ENCODE data around the gene TST. TPM values are rescaled to one million over a fixed set of nuclear protein-coding genes. Genes with fewer than 3 reads are reported as not detected.
A peak's percentile ranks its signal among the peaks of the same experiment; 100 is the strongest.

Gene TST
- total and polyA plus RNA-seq, 7 donors: 18.4 to 46.9 (median 24.1) TPM

DNA sequence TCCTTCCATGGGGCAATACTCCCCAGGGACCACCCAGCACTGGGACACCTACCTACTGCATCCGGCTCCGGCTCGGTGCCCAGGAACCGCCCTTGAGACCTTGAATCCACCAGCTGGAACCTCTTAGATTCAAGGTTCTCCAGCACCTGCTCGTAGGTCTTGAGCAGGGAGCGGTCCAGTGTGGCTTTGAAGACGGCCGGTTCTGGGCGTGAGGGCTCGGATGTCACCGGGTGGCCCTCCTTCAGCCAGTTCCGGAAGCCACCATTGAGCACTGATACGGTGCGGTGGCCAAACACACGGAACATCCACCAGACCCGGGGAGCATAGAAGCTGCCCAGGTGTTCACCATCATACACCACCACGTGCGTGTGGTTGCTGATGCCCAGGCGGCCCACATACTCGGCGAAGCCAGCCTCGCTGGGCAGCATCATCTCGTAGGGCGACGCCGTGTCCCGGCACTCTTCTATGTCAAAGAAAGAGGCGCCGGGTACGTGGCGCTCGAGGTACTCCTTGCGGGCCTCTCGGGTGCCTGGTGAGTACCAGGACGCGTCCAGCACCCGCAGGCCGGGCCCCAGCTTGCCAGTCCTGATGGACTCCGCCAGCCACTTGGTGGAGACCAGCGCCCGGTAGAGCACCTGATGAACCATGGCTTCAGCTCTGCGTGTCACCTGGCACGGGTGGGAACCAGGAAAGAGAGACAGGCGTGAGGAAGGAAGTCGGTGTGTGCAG lies 997 bp downstream of the TST start:
- DNase-seq: peak in 1 of 2 donors; percentile 62

DNA sequence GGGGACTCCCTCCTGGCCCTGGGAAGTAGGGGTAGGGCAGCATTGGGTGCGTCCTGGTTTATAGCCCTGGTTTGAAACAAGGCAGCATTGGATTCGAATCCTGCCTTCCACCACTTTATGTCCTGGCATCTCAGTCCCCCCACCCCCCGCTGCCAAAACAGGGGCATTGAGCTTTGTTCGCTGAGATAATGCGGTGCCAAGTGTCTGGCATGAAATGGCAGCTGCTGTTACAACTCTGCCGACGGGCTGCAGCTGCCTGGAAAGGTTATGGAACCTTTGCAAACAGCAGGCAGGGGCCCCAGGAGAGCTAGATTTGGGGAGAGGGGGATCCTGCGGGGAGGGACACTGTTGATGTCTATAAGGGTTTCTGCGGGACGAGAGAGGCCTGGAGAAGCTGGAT lies 1.9 kb downstream of the TST start:
- intact Hi-C loops (cut with DNase I): loop anchor here in 1 of 2 donors (10.0 kb wide), 1 partner anchor 473 kb away; no protein-coding TSS in a partner anchor
- TF ChIP-seq, protein P1, sequence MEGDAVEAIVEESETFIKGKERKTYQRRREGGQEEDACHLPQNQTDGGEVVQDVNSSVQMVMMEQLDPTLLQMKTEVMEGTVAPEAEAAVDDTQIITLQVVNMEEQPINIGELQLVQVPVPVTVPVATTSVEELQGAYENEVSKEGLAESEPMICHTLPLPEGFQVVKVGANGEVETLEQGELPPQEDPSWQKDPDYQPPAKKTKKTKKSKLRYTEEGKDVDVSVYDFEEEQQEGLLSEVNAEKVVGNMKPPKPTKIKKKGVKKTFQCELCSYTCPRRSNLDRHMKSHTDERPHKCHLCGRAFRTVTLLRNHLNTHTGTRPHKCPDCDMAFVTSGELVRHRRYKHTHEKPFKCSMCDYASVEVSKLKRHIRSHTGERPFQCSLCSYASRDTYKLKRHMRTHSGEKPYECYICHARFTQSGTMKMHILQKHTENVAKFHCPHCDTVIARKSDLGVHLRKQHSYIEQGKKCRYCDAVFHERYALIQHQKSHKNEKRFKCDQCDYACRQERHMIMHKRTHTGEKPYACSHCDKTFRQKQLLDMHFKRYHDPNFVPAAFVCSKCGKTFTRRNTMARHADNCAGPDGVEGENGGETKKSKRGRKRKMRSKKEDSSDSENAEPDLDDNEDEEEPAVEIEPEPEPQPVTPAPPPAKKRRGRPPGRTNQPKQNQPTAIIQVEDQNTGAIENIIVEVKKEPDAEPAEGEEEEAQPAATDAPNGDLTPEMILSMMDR (IDR thresholded peaks at IDR 0.05): no peak
- no peaks in the 10 kb centered on the region for H3K9me3 ChIP-seq
- no peaks in the 10 kb centered on the region for H3K27me3 ChIP-seq (ENCODE audit: insufficient read depth in 3 of 3, low read length in 2 of 3)
- H3K4me1 ChIP-seq: peaks cover 44% of the 10 kb centered on the region
- 48 to 55% (median 52%) methylated on average over 10 of the region's 10 CpGs for WGBS, 3 donors
- no peak overlapping the region for H3K27ac ChIP-seq
- ATAC-seq (no peak), DNase-seq (no peak)
- peaks cover 0 to 8% of the 10 kb centered on the region in 2 donors for H3K36me3 ChIP-seq (ENCODE audit: insufficient read depth in 1 of 2, low read depth in 1 of 2)
- H3K4me3 ChIP-seq: peak overlapping the region; percentile 92

More for the DNA sequence above, 997 bp downstream of the TST start:
- TF ChIP-seq, protein P1 (IDR thresholded peaks at IDR 0.05): no peak
- peak overlapping the region; percentile 86 for H3K27ac ChIP-seq
- H3K9me3 ChIP-seq: no peaks in the 10 kb centered on the region
- ATAC-seq: peak in 3 of 4 donors; percentile 11 to 23 (median 23)
- peaks cover 46% of the 10 kb centered on the region for H3K4me1 ChIP-seq
- H3K36me3 ChIP-seq (ENCODE audit: insufficient read depth in 1 of 2, low read depth in 1 of 2): peaks cover 0 to 8% of the 10 kb centered on the region in 2 donors
- peak overlapping the region; percentile 92 for H3K4me3 ChIP-seq
- H3K27me3 ChIP-seq (ENCODE audit: insufficient read depth in 3 of 3, low read length in 2 of 3): no peaks in the 10 kb centered on the region
- intact Hi-C loops (cut with DNase I): loop anchor here in 1 of 2 donors (10.0 kb wide), 1 partner anchor 473 kb away; no protein-coding TSS in a partner anchor
- 56 to 57% (median 56%) methylated on average over 41 to 45 of the region's 45 CpGs for WGBS, 3 donors

DNA sequence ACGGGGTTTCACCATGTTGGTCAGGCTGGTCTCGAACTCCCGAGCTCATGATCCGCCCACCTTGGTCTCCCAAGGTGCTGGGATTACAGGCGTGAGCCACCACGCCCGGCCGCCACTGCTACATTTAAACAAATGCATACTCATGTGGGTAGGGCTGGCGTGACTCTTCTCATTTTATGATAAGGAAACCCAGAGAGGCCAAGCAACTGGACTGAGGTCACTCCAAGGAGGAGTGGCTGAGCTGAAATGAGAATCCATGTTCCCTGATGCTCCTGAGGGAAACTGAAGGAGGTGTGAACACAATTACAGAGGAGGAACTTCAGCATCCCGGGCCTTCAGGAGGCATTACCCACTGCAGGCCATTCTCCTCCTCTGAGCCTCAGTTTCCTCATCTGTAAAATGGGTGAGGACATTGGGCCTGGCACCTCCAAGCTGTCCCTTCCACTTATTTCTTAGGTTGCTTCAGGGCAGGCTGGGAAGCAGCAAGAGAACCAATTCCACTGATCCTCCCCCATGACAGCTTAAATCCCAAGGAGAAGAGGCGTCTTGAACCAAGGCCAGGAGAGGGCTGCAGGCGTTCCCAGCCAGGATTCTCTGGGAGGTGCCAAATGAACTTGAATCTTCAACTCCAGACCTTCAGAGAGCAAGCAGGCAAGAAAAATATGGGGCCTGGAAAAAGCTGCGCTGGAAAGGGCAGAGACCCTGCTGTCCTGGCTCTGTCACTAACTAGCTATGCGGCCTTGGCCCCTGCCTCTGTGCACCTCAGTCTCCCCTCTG lies 2.9 kb downstream of the TST start:
- TF ChIP-seq, protein P1 (IDR thresholded peaks at IDR 0.05): no peak
- Histone ChIP-seq H3K4me1 (peaks cover 43% of the 10 kb centered on the region), H3K36me3 (ENCODE audit: insufficient read depth in 1 of 2, low read depth in 1 of 2) (peaks cover 0 to 8% of the 10 kb centered on the region in 2 donors), H3K4me3 (no peak overlapping the region), H3K9me3 (no peaks in the 10 kb centered on the region), H3K27me3 (ENCODE audit: insufficient read depth in 3 of 3, low read length in 2 of 3) (no peaks in the 10 kb centered on the region), H3K27ac (no peak overlapping the region)
- ATAC-seq (no peak), DNase-seq (no peak)
- intact Hi-C loops (cut with DNase I): loop anchor here in 1 of 2 donors (10.0 kb wide), 1 partner anchor 472 kb away; no protein-coding TSS in a partner anchor
- WGBS, 3 donors: 91 to 94% (median 92%) methylated on average over 14 of the region's 14 CpGs

DNA sequence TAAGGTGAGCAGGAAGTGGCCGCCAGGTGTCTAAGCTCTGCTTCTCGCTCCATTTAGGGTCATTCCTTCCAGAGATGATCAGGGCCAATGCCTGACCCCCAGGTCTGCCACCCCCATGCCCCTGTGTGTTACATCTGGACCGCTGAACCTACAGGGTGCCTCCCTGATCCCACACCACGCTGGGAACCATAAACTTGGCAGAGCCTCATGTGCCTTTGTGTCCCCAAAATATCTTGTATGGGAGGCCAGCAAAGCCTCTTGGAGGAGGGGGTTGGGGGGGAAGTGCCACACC lies 3.7 kb downstream of the TST start:
- TF ChIP-seq, protein P1 (IDR thresholded peaks at IDR 0.05): no peak
- ATAC-seq (no peak), DNase-seq (peak in 1 of 2 donors; percentile 10)
- no peak overlapping the region for H3K4me3 ChIP-seq
- peaks cover 0 to 8% of the 10 kb centered on the region in 2 donors for H3K36me3 ChIP-seq (ENCODE audit: insufficient read depth in 1 of 2, low read depth in 1 of 2)
- intact Hi-C loops (cut with DNase I): loop anchor here in 1 of 2 donors (10.0 kb wide), 1 partner anchor 471 kb away; no protein-coding TSS in a partner anchor
- no peaks in the 10 kb centered on the region for H3K9me3 ChIP-seq
- peaks cover 37% of the 10 kb centered on the region for H3K4me1 ChIP-seq
- H3K27ac ChIP-seq: no peak overlapping the region
- WGBS, 3 donors: 87 to 89% (median 88%) methylated on average over 4 of the region's 4 CpGs
- H3K27me3 ChIP-seq (ENCODE audit: insufficient read depth in 3 of 3, low read length in 2 of 3): no peaks in the 10 kb centered on the region

Measured in psoas muscle (tissue), 8 donors.